Melanocyte of skin (primary cell): ENCODE data around the gene UBTF. TPM values are rescaled to one million over a fixed set of nuclear protein-coding genes. Genes with fewer than 3 reads are reported as not detected.

Source experiments
- small RNA-seq, 2 donors: library from RNA; depleted of rRNA; stranded (forward); fragments of <200 nt; gene quantifications; one replicate each; pipeline ENCODE3, GENCODE V24; 2012
- total RNA-seq, 2 donors: library from RNA; depleted of rRNA; stranded (reverse); fragments of >200 nt; gene quantifications; 2 replicates each; pipeline ENCODE4 v1.2.3, GENCODE V29; 2012

The UBTF gene, protein sequence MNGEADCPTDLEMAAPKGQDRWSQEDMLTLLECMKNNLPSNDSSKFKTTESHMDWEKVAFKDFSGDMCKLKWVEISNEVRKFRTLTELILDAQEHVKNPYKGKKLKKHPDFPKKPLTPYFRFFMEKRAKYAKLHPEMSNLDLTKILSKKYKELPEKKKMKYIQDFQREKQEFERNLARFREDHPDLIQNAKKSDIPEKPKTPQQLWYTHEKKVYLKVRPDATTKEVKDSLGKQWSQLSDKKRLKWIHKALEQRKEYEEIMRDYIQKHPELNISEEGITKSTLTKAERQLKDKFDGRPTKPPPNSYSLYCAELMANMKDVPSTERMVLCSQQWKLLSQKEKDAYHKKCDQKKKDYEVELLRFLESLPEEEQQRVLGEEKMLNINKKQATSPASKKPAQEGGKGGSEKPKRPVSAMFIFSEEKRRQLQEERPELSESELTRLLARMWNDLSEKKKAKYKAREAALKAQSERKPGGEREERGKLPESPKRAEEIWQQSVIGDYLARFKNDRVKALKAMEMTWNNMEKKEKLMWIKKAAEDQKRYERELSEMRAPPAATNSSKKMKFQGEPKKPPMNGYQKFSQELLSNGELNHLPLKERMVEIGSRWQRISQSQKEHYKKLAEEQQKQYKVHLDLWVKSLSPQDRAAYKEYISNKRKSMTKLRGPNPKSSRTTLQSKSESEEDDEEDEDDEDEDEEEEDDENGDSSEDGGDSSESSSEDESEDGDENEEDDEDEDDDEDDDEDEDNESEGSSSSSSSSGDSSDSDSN
- 10 to 100 TPM; 27.5 to 34.0 TPM for total RNA-seq

DNA sequence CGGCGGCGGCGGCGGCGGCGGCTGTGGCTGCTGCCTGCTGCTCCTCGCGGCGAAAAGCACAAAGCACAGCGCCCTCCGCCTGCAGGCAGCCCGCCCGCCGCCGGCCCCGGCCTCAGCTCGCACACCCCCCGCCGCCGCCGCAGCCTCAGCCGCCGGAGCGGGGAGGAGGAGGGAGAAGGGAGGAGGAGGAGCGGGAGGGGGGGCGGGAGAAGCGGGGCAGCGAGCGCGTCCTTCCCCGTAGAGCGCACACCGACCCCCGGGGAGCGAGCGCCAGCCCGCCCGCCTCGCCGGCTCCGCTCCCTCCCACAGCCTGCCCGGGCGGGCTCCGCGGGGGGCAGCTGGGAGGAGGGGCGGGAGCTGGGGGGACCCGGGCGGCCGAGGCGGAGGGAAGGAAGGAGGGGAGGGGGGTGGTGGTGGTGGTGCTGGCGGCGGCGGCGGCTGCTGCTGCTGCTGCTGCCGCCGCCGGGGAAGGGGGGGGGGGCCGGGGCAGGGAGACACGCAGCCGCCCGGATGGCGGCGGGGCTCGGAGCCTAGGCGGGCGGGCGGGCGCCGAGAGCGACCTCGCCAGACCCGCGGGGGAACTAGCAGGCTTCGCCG lies at the start of gene UBTF:
Gene UBTF (minus strand): TSS at position 60 of the 597 bp plus-strand sequence. CDS start 1,446 bp downstream, outside the sequence.

DNA sequence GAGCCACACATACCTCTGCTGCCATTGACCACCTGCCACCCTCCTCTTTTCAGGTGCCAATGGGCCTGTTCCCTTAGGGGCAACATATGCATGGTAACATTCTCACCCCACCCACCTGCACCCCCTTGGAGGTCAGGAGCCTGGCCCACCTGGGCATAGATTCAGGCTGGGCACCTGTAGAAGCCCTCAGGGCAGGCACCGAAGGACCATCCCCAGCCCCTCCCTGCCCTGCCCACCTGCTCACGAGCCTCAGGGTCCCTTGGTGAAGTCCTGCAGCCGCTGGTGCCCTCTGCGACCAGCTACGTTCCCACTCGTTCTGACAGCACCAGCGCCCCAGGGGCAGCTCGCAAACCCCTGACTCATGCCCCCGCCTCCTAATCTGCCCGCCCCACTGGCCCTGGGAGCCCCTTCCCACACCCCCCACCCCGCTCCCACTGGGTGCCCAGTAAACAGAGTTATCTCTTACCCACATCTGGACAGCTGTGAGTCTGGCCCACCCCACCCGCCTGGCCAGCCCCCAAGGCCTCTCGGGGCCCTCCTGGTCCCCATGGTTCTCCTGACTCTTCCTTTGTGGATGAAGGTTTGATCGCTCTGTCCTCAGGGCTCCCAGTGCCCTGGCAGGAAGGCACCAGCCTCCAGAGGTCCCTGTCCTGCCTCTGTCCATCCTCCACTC lies 48.5 kb upstream of the UBTF start, which contains the start of gene SLC4A1:
Gene SLC4A1 (minus strand): TSS at position 318 of the 673 bp plus-strand sequence. CDS start 5,269 bp downstream, outside the sequence.

DNA sequence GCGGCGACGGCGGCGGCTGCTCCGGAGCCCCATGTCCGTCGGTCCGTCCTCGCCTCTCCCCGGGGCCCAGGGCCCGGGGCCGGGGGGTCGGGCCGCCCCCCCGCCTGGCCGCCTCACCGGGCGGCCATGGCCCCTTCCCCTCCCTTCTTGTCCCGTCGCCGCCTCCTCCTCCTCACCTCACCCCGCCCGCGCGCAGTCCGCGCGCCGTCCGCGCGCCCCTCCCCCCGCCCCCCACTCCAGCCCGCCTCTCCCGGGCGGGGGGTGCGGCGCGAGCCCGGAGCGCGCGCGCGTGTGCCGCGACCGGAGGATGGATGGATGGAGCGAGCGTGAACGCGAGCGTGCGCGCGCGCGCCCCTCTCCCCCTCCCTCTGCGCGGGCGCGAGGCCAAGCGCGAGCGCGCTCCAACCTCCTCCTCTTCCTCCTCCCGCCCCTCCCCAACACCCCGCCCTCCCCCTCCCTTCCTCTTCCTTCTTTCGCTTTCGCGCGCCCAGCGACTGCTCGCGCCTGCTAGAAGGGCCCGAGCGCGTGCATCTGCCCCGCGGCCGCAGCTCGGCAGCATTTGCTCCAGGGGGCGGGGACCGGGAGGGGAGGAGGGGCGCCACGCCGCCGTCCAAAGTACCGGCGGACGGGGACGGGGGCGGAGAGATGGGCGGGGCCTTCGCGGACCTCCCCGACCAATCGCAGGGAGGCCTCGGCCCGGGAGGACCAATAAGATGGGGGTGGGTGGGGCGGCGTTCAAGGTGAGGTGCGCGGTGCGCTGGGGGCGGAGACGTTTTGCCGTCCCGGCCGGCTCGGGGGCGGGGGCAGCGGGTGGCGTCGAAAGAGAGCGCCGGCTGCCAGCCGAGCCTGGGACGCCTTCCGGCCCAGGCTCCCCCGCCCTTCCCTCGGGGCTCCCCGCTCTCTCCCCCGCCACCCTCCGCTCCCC lies 19.7 kb downstream of the UBTF start, which contains the start of gene ATXN7L3:
Gene ATXN7L3 (minus strand): TSS at position 332 of the 925 bp plus-strand sequence. CDS start 1,814 bp downstream, outside the sequence.

DNA sequence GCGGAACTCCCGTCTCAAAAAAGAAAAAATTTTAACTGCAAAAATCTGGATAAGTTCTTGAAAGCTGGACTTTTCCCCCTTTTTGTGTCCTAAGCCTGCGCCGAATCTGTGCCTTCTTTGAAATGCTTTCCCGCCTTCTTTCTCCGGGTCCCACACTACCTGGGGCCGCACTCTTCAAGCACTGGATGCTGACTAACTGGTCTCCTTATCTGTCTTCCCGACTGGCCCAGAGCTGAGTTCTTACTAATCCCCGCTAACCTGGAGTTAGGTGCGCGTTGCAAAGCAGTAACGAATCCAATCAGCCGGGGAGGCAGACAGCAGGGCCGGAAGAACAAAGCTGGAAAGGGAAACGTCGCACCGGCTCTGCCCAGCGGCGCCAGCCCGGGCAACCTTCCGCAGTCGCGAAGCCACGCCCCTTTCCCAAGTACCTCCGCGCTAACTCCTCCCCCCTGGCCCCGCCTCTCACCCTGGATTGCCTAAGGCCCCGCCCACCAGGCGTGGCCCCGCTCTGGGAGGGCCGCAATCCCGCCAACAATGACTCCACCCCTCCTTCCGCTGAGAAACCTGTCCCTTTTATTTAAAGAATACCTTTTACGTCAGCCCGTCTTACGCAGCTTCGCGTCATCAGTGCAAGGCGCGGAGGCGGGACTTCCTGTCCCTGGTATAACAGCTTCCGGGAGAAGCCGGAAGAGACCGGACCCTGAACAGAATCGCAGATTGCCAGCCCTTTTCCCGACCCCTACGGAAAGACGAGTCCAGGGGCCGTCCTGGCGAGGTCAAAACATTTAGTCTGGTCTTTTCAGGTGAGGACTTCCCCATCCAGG lies 33.0 kb downstream of the UBTF start, which contains the start of gene TMUB2:
Gene TMUB2 (plus strand): TSS at position 666 of the 824 bp plus-strand sequence. CDS start 737 bp downstream, outside the sequence.

DNA sequence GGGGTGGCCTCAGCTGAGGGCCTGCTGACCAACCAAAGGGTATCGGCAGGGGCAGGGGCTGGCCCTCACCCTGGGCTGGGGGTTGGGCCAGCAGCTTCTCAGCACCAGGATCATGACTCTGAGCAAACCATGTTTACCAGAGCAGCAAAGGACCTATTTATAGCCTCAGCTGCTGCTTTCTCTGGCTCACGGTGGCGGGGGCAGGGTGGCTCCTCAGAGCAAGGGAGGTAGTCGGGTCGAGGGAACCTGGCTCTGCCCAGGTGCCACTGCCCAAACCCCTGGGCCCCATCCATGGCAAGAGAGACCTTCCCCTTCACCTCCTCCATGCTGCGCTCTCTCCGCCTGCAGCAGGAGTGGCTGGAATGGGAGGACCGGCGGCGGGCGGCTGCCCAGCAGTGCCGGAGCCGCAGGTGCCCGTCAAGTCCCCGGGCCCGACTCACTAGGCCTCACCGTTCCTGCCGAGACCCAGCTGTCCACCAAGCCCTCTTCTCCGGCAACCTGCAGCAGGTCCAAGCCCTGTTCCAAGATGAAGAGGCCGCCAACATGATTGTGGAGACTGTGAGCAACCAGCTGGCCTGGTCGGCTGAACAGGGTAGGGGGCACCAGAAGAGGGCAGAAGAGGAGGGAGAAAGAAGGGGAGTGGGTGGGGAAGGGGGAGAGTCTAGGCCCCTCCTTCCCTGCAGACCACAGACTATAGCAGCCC lies 48.8 kb downstream of the UBTF start, which contains the start of gene ASB16:
Gene ASB16 (plus strand): TSS at position 206 of the 703 bp plus-strand sequence. CDS start 86 bp downstream, at position 292.

Small RNAs within 50 kb of the gene (small RNA-seq; reads per million reads assigned to genes)
- 0 reads per million in 2 donors for gene MIR6782

Other genes starting within 250 kb of the UBTF start
- 1 to 10 TPM in 1 of 2 donors, under 1 TPM in 1; 0.34 to 1.3 TPM for gene NAGS, start 215.1 kb downstream of the UBTF start, total RNA-seq
- 10 to 100 TPM; 43.7 to 54.9 TPM for gene TMEM101, start 204.7 kb downstream of the UBTF start, total RNA-seq
- gene LSM12, start 153.0 kb downstream of the UBTF start, total RNA-seq, result 10 to 100 TPM; 37.5 to 65.6 TPM
- 10 to 100 TPM; 45.3 to 47.8 TPM for gene G6PC3, start 148.9 kb downstream of the UBTF start, total RNA-seq
- 1 to 10 TPM; 7.2 to 10.0 TPM for gene HDAC5, start 96.0 kb downstream of the UBTF start, total RNA-seq
- gene HROB, start 77.7 kb downstream of the UBTF start, total RNA-seq, result 1 to 10 TPM; 4.8 to 7.0 TPM
- not detected for gene ASB16, start 49.0 kb downstream of the UBTF start, total RNA-seq
- 10 to 100 TPM; 20.6 to 23.0 TPM for gene TMUB2, start 32.7 kb downstream of the UBTF start, total RNA-seq
- gene ATXN7L3, start 19.8 kb downstream of the UBTF start, total RNA-seq, result 10 to 100 TPM; 26.8 to 30.0 TPM
- gene SLC4A1, start 48.5 kb upstream of the UBTF start, total RNA-seq, result not detected
- gene RUNDC3A, start 88.9 kb upstream of the UBTF start, total RNA-seq, result under 1 TPM; 0.33 to 0.34 TPM
- 10 to 100 TPM; 82.9 to 94.2 TPM for gene SLC25A39, start 105.1 kb upstream of the UBTF start, total RNA-seq
- gene GRN, start 125.6 kb upstream of the UBTF start, total RNA-seq, result 100 to 1,000 TPM; 350 to 378 TPM
- gene FAM171A2, start 144.2 kb upstream of the UBTF start, total RNA-seq, result 1 to 10 TPM; 2.1 to 2.7 TPM
- gene ITGA2B, start 170.0 kb upstream of the UBTF start, total RNA-seq, result under 1 TPM; 0.33 to 0.34 TPM